Stimulated activated CD4-positive, alpha-beta T cell treated with anti-CD3 and anti-CD28 coated beads, Interleukin-1b, Interleukin-23, amount 100 ng/mL, for 48 hours (primary cell): Measurements from ENCODE around the gene C7orf25.
"Not testable (repeated sequence)": the region's sequence is repeated elsewhere in the genome, so short reads cannot be mapped to it uniquely, and the experiment has no call there.

Experiments used
- DNase-seq: peaks from one replicate; pipeline ENCODE4 v3.0.0-alpha.2; 2020

The C7orf25 gene

DNA sequence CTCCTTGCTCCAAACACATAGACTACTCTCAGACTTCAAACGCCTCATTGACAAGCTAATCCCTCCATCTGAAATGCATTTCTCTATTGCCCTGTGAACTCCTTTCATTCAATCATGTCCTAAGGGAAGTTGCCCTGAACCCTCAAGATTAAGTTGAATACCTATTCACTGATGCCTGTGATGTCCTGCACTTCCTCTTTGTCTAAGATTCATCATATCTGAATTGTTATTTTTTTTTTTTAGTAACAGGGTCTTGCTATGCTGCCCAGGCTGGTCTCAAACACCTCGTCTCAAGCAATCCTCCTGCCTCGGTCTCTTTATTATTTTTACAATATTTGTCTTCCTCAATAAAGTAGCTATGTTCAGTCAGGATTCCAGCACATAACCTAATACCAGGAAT, 16.9 kb upstream of the C7orf25 start:
- DNase-seq, result no peak

DNA sequence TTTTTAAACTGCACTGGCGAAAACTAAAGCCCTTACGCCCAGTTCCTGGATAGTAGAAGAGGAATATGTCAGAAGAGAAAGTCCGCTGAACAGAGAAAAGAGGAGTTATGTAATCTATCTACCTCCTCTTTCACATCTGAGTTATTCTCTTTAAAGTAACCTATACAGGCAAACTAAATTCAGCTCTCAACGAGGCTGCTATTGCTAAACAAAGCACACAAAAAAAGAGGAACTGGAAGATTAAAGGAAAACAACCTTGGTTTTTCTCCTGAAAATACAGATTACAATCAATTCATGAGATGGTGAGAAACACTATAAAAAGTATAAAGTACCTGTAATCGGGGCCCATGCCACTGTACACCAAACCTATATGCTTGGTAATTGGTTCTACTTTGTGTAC, 14.3 kb upstream of the C7orf25 start:
- DNase-seq, result no peak

DNA sequence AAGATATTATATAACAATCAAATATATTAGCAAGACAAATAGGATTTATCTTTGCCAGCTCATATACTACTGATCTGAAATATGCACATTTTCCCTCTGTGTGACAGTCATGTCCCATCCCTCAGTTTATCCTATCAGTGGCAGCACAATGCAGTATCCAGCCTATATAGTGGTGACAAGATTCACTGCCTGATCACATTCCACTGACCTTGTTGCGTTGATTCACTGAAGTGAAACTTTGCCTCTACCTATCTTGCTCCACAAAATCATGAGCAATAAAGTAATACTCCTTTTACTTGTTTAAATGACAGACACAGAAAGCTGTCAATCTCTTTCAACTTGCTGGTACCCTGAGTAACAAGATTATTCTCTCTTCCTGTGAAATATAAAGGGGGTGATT, 13.8 kb upstream of the C7orf25 start:
- no peak for DNase-seq

DNA sequence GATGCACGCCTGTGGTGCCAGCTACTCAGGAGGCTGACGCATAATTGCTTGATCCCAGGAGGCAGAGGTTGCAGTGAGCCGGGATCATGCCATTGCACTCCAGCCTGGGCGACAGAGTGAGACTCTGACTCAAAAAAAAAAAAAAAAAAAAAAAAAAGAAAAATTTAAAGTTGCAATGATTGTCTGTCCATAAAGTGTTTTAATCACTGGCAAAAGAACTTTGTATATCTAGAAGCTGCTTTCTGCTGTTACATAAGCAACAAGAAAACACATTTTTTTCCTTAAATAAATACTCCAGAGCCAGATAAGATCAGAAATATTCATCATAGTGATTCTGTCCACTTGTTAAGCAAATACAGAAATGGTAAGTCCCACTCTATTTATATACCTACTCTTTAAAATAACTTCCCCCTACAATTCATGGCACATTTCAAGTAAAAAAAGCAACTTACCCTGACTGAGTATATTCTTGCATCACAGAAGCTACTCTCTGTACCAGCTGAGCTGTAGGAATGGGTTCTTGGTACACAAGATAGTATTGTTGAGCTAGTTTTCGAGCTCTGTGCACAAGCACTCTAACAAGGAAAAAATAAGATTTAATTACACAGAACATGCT, 12.5 kb upstream of the C7orf25 start:
- DNase-seq, result no peak

DNA sequence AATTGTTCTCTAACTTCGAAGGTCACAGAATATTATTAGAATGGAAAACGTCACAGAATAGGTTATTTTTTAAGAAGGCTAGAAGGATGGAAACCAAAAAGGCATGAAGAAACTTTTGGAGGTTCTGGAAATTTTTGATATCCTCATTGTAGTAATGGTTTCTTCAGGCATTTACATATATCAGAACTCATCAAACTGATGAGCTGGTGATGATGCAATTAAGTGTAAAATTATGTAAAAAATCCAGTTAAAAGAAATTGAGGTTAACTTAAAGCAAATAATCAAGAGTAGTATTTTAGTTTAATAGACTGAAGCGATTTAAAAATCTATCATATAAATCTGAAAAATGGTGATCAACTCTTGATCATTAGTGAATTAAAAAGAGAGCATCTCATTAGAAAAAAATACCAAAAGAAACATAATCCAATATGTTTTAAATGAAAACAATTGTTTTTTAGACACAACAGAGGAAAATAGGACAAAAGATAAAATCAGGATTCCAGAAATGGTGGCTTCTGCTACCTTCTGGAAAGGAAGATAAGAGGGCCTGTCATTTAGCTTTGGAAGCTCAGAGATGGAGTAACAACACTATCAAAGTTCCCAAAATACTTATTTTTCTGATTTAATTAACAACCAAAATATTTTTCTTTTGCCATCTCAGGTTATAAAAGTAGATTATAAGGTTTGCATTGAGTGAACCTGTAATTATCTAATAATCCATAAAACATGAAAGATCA, 10.3 kb upstream of the C7orf25 start:
- DNase-seq, result no peak

DNA sequence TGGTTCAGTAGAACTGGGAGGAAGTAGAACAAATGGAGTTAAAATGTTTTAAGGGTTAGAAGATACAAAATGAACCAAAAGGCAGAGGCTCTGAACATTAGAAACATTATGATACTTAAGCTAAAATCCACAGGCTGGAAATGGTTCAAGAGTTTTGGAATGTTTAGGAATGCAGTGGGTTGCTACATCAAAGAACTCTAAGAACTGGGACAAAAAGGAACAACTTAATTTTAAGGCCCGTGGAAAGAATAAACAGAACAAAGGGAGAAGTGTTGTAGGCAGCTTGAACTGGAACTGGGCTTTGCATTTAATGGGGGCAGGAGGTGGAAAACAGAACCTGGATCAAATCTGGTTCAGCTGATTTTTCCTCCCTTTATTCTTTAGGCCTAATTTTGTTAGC, 3.5 kb upstream of the C7orf25 start:
- DNase-seq, result no peak

DNA sequence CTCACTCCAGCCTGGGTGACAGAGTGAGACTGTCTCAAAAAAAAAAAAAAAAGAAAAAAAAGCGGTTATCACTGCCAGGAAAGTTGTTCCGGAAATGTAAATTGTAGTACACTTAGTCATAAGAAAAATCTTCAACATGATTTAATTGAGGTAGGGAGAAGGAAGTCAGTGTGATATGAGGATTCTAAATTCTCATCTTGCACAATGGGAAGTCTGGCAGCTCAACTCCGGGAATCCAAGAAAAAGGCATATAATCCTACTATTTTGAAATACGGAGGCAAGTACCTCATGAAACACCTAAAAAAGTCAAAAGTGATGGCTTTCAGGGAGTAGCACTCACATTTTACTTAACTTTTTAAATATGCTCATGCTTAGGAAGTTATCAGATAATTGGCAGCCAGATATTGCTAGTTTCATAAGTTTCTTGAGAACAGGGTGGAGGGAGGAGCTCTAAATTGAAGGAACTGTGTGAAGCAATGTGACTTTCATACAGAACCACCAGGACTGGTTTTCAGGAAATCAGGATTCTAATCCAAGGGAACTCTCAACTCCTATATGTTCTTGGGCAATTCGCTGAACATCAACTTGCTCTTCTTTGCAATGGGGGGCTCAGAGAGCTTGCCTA, 2.7 kb upstream of the C7orf25 start:
- no peak for DNase-seq

DNA sequence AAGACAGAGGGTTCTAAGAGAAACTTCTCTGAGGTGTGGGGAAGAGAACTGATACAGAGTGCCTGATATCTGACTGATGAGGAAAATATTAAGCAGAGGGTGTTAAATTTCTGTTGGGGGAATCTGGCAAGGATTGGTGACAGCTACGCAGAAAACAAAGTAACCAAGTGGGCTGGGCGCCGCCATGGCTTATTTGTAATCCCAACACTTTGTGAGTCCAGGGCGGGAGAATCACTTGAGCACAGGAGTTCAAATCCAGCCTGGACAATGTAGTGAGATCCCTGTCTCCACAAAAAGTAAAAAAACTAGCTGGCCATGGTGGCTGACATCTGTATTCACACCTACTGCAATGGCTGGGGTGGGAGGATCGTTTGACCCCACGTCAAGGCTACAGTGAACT, 2.1 kb upstream of the C7orf25 start:
- DNase-seq, result no peak

DNA sequence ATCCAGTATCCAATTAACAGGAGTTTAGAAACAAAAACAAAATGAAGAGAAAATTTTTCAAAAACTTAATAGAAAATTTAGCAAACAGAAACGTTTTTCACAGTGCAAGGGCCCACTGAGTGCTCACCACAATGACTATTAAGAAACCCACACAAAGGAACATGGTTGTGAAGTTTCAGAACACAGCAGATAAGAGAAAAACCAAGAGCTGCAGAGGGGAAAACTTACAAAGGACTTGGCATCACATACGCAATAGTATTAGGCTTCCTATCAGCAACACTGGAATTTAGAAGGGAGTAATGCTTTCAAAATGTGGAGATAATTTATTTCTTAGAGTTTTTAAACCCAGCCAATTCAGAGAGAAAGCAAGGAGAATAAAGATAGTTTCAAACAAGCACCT, 1.7 kb upstream of the C7orf25 start:
- no peak for DNase-seq

DNA sequence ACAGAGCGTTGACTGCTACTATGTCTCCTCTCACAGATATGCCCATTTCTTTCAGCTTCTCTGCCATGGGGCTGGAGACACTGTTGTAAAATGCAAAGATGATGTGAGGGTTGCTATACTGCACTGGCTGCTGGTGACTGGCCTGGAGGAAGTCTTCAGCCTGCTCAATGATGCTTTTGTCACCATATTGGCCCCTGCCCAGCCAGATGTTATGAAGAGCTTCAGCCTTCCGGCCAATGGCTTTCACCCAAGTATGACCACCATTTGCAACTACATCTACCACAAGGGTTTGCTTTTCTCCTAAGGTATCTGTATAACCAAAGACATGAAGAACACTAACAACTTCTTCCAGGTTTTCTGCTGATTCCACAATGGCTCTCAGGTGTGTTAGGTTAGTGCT, 1.6 kb downstream of the C7orf25 start:
- no peak for DNase-seq

DNA sequence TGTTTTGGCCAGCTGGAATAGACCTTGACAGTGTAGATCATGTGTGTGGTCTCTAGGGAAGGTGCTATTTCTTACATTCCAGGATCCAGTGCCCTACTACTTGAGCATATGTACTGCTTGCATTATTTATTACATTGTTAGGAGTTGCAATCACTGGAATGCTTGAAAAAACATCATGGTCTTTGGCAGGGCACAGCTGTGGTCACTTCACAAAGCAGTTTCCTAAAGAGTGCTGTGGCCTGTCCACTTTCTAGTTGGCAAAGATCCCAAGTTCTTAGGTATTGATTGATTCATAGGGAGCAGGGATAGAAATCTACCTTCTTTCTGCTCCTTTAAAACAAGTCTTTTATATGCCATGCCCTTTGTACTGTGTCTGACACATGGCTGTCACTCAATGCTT, 4.6 kb downstream of the C7orf25 start:
- DNase-seq, result no peak

DNA sequence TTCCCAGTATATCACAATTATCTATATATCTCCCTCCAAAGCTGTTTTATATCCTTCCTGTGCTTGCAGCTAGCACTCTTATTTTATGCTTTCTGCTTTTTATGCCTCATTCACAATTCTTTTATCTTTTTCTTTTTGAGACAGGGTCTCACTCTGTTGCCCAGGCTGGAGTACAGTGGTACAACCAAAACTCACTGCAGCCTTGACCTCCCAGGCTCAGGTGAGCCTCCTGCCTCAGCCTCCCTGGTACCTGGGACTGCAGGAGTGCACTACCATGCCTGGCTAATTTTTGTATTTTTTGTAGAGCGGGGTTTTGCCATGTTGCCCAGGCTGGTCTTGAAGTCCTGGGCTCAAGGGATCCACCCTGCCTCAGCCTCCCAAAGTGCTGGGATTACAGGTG, 5.7 kb downstream of the C7orf25 start:
- no peak for DNase-seq

DNA sequence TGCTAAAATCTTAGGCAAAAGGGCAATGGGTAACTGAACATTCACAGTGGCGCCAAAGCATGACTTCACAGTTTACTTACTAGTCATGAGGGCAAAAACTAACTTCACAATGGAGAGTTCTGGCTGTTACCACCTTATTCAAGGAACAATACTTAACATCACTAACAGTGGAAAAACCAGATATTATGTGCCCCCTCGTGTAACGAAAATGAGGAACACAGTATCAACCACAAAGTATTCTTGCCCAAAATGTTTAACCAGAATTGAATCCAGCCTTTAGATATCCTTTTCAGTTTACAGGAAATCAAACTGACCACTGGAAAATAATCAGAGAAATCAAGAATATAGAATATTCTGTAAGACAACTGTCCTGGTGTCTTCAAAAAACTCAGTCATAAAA, 9.5 kb downstream of the C7orf25 start:
- DNase-seq, result no peak

DNA sequence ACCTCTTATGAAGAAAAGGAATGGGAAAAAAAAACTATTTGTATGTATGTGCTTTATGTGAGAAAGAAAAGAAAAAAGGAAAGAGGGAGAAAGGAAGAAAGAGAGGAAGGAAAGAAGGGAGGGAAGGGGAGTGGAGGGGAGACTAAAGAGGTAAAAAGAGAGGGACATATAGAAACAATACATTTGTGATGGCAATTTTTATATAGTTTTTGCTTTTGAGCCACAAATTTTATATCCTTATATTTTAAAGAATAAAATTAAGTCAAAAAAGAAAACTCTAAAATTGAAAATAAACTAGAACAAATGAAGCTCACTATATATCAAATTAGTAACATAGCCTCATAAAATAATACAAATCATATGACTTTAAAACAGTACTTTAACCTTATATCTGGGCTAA, 11.0 kb downstream of the C7orf25 start:
- no peak for DNase-seq

DNA sequence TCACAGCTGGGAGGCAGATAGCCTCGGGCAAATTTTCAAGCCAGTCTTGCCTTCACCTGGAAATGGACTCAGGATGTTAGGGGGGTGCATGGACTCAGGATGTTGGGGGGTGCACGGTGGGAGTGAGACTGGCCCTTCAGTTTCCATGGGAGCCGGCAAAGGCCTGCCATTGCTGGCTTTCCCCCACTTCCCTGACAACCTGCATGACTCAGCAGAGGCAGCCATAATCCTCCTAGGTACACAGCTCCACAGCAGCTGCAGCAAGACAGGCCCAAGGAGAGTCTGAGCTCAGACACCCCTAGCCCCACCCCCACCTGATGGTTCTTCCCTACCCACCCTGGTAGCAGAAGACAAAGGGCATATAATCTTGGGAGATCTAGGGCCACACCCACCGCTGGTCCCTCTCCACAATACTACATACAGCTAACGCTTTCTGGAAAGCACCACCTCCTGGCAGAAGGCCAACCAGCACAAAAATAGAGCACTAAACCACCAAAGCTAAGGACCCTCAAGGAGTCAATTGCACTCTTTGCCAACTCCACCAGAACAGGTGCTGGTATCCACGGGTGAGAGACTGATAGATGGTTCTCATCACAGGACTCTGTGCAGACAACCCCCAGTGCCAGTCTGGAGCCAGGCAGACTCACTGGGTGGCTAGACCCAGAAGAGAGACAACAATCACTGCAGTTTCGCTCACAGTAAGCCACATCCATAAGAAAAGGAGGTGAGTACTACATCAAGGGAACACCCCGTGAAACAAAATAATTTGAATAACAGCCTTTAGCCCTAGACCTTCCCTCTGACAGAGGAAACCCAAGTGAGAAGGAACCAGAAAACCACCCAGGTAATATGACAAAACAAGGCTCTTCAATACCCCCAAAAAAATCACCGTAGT, 18.3 kb downstream of the C7orf25 start:
- DNase-seq, result no peak

DNA sequence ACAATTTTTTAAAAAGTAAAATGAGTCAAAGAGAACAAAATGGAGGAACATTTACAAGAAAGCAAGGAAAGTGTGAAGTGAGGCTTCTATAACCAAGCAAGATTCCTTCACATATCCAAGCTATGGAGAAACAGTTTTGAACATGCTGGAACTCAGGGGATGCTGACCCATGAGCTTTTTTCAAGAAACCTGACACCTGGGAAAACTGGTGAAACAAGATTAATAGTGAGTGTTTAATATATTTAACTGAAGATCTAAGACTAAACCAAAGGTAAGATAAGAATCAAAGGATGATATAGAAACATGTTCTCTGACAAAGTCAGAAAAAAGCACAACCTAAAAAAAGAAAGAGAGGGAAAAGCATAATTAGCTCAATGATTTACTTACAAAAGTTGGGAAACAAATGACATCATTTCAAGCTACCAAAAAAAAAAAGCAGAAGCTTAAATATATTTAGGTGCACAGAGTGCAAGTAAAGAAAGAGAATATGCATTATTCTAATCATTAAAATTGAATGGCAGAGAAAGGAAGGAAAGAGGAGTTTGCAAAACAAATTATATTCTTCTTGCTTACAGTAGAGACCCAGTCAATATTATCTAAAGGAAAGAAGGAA, 24.9 kb downstream of the C7orf25 start:
- DNase-seq, result no peak

DNA sequence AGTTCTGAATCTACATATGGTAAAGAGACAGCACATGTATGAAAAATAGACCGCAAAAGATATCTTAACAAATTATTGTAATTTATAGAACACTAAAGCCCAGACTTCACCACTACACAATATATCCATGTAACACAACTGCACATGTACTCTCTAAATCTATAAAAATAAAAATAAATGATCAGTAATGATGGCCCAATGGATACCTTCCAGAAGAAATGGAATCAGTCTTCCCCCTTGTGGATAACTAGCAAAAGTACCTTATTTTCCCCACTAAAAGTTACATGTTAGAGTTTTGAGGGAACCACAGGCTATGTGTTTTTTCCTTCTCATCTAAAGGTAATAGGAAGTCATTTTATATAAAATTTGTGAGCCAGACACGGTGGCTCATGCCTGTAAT, 25.7 kb downstream of the C7orf25 start:
- no peak for DNase-seq

DNA sequence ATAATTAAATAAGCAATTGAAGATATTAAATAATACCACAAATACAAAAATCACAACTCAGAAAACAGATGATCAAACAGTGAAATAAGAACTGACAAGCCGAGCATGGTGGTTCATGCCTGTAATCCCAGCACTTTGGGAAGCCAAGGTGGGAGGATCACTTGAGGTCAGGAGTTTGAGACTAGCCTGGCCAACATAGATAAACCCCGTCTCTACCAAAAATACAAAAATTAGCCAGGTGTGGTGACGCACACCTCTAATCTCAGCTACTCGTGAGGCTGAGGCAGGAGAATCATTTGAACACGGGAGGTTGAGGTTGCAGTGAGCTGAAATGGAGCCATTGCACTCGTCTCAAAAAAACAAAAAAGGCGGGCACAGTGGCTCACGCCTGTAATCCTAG, 26.7 kb downstream of the C7orf25 start:
- not testable (repeated sequence) for DNase-seq

DNA sequence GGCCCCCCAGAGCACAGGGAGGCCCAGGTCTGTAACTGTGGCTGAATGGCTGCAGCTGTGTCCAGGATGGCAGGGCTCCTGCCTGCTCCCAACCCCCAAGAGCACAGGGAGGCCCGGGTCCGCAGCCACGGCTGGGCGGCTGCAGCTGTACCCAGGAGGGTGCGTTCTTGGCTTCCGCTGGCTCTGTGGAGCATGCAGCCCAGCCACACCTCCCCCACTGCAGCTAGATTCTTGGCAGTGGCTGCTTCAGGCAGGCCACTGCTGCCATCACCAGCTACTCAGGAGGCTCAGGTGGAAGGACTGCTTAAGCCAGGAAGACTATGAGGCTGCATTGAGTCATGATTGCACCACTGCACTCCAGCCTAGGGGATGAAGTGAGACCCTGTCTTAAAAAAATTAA, 27.9 kb downstream of the C7orf25 start:
- no peak for DNase-seq

DNA sequence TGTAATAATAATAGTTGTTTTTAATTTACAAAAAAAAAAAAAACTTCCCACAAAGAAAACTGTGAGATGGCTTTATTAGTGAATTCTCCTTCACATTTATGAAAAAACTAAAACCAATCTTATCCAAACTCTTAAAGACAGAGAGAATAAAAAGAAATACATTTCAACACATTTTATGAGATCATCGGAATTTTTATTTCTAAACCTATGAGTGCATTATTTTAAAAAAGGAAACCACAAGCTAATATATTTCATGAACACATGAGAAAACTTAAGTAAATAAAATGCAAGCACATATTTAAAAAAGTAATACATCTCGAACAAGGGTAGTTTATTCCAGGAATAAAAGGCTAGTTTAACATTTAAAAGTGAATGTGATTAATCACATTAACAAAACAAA, 31.5 kb downstream of the C7orf25 start:
- DNase-seq, result no peak

DNA sequence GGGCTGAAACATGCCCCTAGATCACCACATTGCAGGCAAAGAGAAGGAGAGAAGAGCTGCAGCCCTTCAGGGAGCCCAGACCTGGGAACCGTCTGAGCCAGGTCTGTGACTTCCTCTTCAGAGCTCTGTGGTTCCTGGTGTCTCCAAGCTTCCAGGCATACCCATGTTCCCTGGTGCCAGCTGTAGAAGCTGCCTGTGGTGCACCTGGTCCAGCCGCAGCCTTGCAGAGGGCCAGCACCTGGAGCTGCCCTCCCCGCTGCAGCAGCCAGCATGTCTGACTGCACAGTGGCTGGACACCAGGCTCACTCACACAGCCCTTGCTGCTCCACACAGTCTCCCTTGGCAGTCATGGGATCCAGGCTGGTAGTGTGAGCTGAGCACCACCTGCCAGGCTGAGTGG, 33.6 kb downstream of the C7orf25 start:
- DNase-seq, result no peak

DNA sequence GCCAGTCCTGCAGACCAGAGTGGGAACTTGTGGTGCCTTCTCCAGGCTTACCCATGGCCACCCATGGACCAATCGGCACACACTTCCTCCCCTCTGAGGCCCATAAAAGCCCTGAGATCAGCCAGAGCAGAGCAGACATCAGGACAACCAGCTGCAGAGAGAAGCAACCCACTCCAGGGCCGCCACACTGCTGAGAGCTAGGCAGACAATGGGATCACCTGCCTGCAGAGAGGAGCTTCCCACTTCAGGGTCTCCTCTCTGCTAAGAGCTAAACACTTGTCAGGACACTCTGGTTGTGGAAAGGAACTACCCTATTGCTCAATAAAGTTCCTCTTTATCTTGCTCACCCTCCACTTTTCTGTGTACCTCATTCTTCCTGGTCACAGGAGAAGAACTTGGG, 34.0 kb downstream of the C7orf25 start:
- no peak for DNase-seq
